NCI-H1436 (cell line): ENCODE measurements around the gene FZD10.

Experiments used
- DNase-seq: peaks from one replicate; lab custom pipeline; 2025; lab: John Stamatoyannopoulos, UW

FZD10 gene

GRCh38 chr12:130181211-130181610 lies 18.9 kb downstream of the FZD10 start:
- DNase-seq = no peak

- DNase-seq = no peak
Measured at GRCh38 chr12:130183585-130184370, 21.5 kb downstream of the FZD10 start.

GRCh38 chr12:130184404-130185090 lies 22.3 kb downstream of the FZD10 start:
- no peak for DNase-seq

- DNase-seq = no peak
Measured at GRCh38 chr12:130185455-130186391, 23.5 kb downstream of the FZD10 start.

GRCh38 chr12:130186651-130187268 lies 24.5 kb downstream of the FZD10 start:
- DNase-seq = no peak

- DNase-seq = no peak
Measured at GRCh38 chr12:130192642-130193345, 30.5 kb downstream of the FZD10 start.

GRCh38 chr12:130194154-130194553 lies 31.9 kb downstream of the FZD10 start:
- no peak for DNase-seq

- no peak for DNase-seq
Measured at GRCh38 chr12:130195369-130195768, 33.1 kb downstream of the FZD10 start.

GRCh38 chr12:130195776-130196175 lies 33.5 kb downstream of the FZD10 start:
- no peak for DNase-seq

GRCh38 chr12:130196827-130197226 lies 34.6 kb downstream of the FZD10 start:
- no peak for DNase-seq

GRCh38 chr12:130198026-130198662 lies 35.9 kb downstream of the FZD10 start:
- DNase-seq = no peak

- no peak for DNase-seq
Measured at GRCh38 chr12:130198663-130199060, 36.4 kb downstream of the FZD10 start.

- DNase-seq = no peak
Measured at GRCh38 chr12:130199581-130200390, 37.5 kb downstream of the FZD10 start.

- DNase-seq = no peak
Measured at GRCh38 chr12:130200445-130200844, 38.2 kb downstream of the FZD10 start.

- DNase-seq = no peak
Measured at GRCh38 chr12:130201037-130201436, 38.8 kb downstream of the FZD10 start.

- no peak for DNase-seq
Measured at GRCh38 chr12:130202201-130202600, 39.9 kb downstream of the FZD10 start.

- no peak for DNase-seq
Measured at GRCh38 chr12:130203151-130203550, 40.9 kb downstream of the FZD10 start.

- no peak for DNase-seq
Measured at GRCh38 chr12:130204541-130204953, 42.3 kb downstream of the FZD10 start.

GRCh38 chr12:130205495-130205894 lies 43.2 kb downstream of the FZD10 start:
- DNase-seq = no peak
